ENCODE results near the gene QPRT. TPM values are rescaled to one million over a fixed set of nuclear protein-coding genes. Genes with fewer than 3 reads are reported as not detected.

QPRT gene
- total and polyA plus RNA-seq, 2 of the 13 experiments (the other 11 are each of a cell fraction or from before 2014, with no cell fraction given): 130 to 218 TPM

DNA sequence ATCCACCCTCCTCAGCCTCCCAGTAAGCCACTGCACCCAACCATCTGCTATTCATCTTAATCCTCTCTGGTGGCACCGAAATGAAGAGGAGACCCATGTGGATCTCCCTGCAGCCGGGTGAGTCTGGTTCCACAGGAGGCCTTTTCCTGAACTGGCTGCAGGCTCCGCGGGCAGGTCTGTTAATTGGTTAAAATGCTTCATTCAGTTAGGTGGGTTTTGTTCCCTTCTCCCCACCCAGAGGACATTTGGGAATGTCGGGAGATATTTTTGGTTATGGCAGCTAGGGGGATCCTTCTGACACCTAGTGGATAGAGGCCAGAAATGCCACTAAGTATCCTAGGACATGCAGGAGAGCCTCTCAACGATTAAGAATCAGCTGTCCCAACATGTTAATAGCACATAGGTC, 50.1 kb downstream of the QPRT start (continued):
- TF ChIP-seq, protein P1, sequence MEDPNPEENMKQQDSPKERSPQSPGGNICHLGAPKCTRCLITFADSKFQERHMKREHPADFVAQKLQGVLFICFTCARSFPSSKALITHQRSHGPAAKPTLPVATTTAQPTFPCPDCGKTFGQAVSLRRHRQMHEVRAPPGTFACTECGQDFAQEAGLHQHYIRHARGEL (CRISPR knock-in tag; IDR thresholded peaks at IDR 0.05): no peak
- TF ChIP-seq ZNF550 (CRISPR knock-in tag; IDR thresholded peaks at IDR 0.05; ENCODE audit: borderline replicate concordance) (no peak), ZNF562 (CRISPR knock-in tag; IDR thresholded peaks at IDR 0.05; ENCODE audit: borderline replicate concordance) (no peak), RFX5 (IDR thresholded peaks at IDR 0.05; ENCODE audit: low read depth, low read length) (no peak), ZNF83 (CRISPR knock-in tag; IDR thresholded peaks at IDR 0.05; ENCODE audit: borderline replicate concordance) (no peak), ZNF672 (CRISPR knock-in tag; IDR thresholded peaks at IDR 0.05) (no peak), FOXC1 (CRISPR knock-in tag; IDR thresholded peaks at IDR 0.05; ENCODE audit: borderline replicate concordance) (no peak)
- TF ChIP-seq, protein P2, sequence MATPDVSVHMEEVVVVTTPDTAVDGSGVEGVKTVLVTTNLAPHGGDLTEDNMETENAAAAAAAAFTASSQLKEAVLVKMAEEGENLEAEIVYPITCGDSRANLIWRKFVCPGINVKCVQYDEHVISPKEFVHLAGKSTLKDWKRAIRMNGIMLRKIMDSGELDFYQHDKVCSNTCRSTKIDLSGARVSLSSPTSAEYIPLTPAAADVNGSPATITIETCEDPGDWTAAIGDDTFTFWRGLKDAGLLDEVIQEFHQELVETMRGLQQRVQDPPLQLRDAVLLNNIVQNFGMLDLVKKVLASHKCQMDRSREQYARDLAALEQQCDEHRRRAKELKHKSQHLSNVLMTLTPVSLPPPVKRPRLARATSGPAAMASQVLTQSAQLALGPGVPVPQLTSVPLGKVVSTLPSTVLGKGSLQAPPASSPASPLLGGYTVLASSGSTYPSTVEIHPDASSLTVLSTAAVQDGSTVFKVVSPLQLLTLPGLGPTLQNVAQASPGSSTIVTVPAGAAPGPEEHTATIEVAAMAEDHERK (CRISPR knock-in tag; IDR thresholded peaks at IDR 0.05; ENCODE audit: low read depth): no peak
- TF ChIP-seq, protein P3, sequence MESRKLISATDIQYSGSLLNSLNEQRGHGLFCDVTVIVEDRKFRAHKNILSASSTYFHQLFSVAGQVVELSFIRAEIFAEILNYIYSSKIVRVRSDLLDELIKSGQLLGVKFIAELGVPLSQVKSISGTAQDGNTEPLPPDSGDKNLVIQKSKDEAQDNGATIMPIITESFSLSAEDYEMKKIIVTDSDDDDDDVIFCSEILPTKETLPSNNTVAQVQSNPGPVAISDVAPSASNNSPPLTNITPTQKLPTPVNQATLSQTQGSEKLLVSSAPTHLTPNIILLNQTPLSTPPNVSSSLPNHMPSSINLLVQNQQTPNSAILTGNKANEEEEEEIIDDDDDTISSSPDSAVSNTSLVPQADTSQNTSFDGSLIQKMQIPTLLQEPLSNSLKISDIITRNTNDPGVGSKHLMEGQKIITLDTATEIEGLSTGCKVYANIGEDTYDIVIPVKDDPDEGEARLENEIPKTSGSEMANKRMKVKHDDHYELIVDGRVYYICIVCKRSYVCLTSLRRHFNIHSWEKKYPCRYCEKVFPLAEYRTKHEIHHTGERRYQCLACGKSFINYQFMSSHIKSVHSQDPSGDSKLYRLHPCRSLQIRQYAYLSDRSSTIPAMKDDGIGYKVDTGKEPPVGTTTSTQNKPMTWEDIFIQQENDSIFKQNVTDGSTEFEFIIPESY (CRISPR knock-in tag; IDR thresholded peaks at IDR 0.05): no peak
- TF ChIP-seq, protein P4, sequence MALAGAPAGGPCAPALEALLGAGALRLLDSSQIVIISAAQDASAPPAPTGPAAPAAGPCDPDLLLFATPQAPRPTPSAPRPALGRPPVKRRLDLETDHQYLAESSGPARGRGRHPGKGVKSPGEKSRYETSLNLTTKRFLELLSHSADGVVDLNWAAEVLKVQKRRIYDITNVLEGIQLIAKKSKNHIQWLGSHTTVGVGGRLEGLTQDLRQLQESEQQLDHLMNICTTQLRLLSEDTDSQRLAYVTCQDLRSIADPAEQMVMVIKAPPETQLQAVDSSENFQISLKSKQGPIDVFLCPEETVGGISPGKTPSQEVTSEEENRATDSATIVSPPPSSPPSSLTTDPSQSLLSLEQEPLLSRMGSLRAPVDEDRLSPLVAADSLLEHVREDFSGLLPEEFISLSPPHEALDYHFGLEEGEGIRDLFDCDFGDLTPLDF (CRISPR knock-in tag; IDR thresholded peaks at IDR 0.05): no peak
- TF ChIP-seq, protein P5, sequence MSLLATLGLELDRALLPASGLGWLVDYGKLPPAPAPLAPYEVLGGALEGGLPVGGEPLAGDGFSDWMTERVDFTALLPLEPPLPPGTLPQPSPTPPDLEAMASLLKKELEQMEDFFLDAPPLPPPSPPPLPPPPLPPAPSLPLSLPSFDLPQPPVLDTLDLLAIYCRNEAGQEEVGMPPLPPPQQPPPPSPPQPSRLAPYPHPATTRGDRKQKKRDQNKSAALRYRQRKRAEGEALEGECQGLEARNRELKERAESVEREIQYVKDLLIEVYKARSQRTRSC (CRISPR knock-in tag; IDR thresholded peaks at IDR 0.05; ENCODE audit: low read depth): no peak
- TF ChIP-seq, protein P6, sequence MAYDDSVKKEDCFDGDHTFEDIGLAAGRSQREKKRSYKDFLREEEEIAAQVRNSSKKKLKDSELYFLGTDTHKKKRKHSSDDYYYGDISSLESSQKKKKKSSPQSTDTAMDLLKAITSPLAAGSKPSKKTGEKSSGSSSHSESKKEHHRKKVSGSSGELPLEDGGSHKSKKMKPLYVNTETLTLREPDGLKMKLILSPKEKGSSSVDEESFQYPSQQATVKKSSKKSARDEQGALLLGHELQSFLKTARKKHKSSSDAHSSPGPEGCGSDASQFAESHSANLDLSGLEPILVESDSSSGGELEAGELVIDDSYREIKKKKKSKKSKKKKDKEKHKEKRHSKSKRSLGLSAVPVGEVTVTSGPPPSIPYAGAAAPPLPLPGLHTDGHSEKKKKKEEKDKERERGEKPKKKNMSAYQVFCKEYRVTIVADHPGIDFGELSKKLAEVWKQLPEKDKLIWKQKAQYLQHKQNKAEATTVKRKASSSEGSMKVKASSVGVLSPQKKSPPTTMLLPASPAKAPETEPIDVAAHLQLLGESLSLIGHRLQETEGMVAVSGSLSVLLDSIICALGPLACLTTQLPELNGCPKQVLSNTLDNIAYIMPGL (CRISPR knock-in tag; IDR thresholded peaks at IDR 0.05; ENCODE audit: borderline replicate concordance in 1 of 2, low read depth in 1 of 2): 0 out of 4 replicates have a peak, but pooled peaks of 1 of the 2 experiments have one; percentile 34
- TF ChIP-seq, protein P7, sequence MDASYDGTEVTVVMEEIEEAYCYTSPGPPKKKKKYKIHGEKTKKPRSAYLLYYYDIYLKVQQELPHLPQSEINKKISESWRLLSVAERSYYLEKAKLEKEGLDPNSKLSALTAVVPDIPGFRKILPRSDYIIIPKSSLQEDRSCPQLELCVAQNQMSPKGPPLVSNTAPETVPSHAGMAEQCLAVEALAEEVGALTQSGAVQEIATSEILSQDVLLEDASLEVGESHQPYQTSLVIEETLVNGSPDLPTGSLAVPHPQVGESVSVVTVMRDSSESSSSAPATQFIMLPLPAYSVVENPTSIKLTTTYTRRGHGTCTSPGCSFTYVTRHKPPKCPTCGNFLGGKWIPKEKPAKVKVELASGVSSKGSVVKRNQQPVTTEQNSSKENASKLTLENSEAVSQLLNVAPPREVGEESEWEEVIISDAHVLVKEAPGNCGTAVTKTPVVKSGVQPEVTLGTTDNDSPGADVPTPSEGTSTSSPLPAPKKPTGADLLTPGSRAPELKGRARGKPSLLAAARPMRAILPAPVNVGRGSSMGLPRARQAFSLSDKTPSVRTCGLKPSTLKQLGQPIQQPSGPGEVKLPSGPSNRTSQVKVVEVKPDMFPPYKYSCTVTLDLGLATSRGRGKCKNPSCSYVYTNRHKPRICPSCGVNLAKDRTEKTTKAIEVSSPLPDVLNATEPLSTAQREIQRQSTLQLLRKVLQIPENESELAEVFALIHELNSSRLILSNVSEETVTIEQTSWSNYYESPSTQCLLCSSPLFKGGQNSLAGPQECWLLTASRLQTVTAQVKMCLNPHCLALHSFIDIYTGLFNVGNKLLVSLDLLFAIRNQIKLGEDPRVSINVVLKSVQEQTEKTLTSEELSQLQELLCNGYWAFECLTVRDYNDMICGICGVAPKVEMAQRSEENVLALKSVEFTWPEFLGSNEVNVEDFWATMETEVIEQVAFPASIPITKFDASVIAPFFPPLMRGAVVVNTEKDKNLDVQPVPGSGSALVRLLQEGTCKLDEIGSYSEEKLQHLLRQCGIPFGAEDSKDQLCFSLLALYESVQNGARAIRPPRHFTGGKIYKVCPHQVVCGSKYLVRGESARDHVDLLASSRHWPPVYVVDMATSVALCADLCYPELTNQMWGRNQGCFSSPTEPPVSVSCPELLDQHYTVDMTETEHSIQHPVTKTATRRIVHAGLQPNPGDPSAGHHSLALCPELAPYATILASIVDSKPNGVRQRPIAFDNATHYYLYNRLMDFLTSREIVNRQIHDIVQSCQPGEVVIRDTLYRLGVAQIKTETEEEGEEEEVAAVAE (CRISPR knock-in tag; IDR thresholded peaks at IDR 0.05; ENCODE audit: borderline replicate concordance): no peak
- TF ChIP-seq, protein P8, sequence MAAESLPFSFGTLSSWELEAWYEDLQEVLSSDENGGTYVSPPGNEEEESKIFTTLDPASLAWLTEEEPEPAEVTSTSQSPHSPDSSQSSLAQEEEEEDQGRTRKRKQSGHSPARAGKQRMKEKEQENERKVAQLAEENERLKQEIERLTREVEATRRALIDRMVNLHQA (CRISPR knock-in tag; IDR thresholded peaks at IDR 0.05): no peak
